GM12872 (cell line): ENCODE data around the gene PRIMA1.
A peak's percentile ranks its signal among the peaks of the same experiment; 100 is the strongest.

Experiments
- TF ChIP-seq, protein P1 (sequence below): IDR thresholded peaks from 3 replicates; pipeline ENCODE4 v1.5.1; 2011; ENCODE audit warnings: low read depth, mild to moderate bottlenecking, low read length, moderate library complexity; ENCODE audit not compliant: insufficient read depth

Gene PRIMA1

DNA sequence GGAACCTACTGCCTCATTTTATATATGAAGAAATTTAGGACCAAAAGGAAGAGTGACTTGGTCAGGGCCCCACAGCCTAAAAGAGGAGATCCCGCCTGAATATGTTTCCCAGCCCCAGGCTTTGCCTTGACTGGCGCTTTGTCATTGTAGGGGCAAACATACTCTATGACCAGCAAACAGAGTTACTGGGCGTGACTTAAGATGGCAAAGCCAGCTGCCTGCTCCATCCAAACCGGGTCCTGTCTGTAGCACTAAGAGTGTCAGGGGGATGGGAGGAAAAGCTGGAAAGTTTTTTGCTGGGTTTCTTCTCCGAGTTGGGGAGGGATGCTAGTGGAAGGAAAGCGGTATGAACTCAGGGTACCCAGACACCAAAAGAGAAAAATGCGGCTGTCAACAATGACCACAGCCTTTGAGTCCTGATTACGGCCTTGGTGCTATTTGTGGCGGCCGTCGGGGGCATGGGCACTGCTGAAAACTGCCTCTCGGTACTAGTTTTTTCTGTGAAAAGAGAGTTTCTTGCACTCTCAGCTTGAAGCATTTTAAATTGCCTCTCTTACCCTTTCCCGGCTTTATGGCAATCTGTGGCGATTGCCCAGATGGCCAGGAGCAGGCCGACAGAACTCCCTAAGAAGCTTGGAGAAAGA is 82.7 kb downstream of the PRIMA1 start:
- TF ChIP-seq, protein P1, sequence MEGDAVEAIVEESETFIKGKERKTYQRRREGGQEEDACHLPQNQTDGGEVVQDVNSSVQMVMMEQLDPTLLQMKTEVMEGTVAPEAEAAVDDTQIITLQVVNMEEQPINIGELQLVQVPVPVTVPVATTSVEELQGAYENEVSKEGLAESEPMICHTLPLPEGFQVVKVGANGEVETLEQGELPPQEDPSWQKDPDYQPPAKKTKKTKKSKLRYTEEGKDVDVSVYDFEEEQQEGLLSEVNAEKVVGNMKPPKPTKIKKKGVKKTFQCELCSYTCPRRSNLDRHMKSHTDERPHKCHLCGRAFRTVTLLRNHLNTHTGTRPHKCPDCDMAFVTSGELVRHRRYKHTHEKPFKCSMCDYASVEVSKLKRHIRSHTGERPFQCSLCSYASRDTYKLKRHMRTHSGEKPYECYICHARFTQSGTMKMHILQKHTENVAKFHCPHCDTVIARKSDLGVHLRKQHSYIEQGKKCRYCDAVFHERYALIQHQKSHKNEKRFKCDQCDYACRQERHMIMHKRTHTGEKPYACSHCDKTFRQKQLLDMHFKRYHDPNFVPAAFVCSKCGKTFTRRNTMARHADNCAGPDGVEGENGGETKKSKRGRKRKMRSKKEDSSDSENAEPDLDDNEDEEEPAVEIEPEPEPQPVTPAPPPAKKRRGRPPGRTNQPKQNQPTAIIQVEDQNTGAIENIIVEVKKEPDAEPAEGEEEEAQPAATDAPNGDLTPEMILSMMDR, result no peak

DNA sequence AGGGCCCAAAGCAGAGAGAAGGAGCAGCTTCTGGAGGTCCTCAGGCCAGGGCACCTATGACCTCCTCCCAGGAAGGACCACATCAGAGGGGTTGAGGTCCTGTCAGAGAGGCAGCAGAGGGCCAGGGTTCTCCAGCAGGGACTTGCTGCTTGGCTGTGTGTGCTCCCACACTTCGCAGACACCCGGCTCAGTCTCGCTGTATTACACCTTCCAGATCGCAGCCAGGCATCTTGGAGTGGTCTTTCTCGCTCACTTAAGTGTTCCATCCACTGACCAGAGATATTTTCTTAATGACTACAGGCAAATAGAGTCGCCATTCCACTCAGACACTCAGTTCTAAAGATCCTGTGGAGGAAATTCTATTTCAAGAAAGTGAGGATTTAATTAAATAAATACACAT is 84.3 kb downstream of the PRIMA1 start:
- TF ChIP-seq, protein P1, result no peak

DNA sequence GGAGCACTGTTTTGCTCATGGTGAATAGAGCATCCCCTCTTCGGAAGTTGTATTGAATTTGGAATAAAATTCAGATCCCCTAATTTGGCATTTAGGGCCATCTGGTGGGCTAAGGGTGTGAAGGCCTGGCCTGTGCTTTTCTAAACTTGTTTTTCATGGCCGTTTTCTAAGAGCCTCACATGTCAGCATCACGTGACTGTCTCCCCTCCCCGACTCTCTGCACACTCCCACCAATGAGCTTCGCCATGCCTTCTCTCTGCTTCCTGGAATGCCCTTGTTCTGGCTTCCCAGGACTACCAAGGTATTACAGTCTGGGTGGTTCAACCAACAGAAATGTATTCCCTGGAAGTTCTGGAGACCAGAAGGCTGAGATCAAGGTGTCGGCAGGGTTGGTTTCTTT is 85.3 kb downstream of the PRIMA1 start:
- TF ChIP-seq, protein P1, result no peak

DNA sequence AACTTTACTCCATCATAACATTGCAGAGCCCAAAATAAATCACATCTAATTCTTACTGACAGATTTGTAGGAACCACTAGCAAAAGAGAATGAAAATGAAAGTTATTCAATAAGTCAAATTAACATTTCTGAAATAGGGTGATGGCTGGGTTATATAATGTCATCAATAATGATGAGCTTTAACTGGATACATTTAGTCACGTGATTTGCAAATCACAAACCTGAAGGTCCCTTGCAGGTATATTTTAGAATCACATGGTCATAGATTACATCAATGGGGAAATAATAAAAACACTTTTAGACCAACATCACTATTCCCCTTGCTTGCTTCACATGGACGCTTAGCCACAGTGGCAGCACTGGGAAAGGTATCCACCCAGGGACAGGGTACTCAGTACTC is 86.7 kb downstream of the PRIMA1 start:
- TF ChIP-seq, protein P1, result no peak

DNA sequence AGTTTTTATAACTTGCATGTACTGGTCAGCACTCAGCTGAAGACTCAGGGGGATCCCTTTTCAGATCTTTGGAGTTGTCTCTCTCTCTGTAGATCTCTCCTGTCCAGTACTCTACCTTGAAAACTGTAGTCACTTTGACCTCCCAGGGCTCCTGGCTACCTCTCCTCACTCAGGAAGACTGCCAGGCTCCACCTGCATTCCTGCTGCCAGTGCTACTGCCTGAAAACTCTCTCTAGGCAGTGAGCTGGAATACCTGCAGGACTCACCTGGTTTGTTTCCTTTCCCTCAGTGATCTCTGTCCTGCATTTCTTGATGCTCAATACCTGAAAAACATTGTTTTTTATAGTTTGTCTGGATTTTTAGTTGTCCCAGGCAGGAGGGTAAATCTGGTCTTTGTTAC is 87.4 kb downstream of the PRIMA1 start:
- TF ChIP-seq, protein P1, result no peak

DNA sequence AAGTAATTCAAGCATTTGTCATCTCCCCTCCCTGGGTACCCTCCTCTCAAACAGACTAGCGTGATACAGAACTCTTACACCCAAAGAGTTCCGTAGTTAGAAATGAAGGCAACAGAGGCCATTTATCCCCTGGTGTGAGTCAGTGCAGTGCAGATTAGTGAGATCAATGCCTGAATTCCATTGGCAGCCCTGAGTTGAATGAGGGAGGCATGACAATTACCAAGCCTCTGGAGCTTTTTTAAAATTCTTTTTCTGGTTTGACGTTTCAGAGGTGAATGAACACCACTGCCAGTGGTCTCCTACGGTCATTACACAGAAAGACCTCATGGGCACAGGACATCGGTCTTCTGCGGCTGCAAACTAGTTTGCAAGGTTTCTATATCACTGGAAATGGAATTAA is 94.4 kb downstream of the PRIMA1 start:
- TF ChIP-seq, protein P1, result no peak

DNA sequence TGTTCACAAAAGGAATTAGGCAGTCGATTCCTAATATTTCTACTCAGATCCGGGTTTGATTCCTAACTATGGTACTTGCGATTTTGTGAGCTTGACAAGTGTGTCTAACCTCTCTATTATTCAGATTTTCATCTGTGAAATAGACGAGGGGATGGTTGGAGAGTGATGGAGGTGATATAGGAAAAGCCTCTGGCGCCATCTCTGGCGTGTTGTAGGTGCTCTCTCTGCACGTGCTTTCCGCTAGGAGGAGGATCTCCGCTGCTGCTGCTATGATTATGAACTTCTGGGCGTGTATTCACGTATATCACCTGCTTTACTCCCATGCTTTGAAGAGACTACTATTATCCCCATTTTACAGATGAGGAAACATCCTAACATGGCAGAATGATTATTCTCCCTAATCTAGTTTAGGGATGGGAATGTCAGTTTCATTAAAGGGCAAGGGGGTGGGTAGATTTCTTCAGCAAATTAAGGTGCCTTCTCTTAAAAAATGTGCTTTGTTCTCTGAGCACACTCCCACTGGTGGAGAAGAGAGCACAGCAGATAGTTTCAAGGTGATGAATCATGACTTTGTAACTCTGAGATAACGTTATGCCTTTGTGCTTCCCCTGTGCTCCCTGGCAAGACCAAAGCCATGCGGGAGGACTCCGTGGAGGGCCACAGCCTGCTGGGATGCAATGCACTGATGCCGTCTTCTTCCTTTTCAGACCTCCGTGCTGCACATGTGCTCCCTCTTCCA is 97.1 kb downstream of the PRIMA1 start:
- TF ChIP-seq, protein P1, result 0 out of 3 replicates have a peak, but pooled peaks have one; percentile 7
